ENCODE data around the gene EXOC7. TPM values are rescaled to one million over a fixed set of nuclear protein-coding genes. Genes with fewer than 3 reads are reported as not detected.

EXOC7 gene
- total RNA-seq, 1 experiment from 2014 or later: 160 TPM

GRCh38 chr17:76120658-76121008 is 17.0 kb upstream of the EXOC7 start:
- H3K23ac ChIP-seq (ENCODE audit: insufficient read length, low read depth, low read length): no peak overlapping the region

More at GRCh38 chr17:76120658-76121008, 17.0 kb upstream of the EXOC7 start:
- no peak overlapping the region for H3K27ac ChIP-seq (ENCODE audit: insufficient read length, low read depth, low read length)
- H2BK15ac ChIP-seq (ENCODE audit: low read depth, low read length): no peak overlapping the region
- H4K91ac ChIP-seq (ENCODE audit: insufficient read length, low read depth, low read length): no peak overlapping the region
- no peak overlapping the region for H2BK5ac ChIP-seq (ENCODE audit: insufficient read length, low read length)
- H4K20me1 ChIP-seq (ENCODE audit: control insufficient read depth, insufficient read depth, insufficient read length): no peaks in the 10 kb centered on the region
- H3K14ac ChIP-seq (ENCODE audit: insufficient read depth, low read length): no peak overlapping the region
- Mint-ChIP-seq H3K4me3 (peak overlapping the region in 1 of 2 experiments; percentile 28; a peak in 2 of 5 replicates), H3K36me3 (ENCODE audit: insufficient read depth in 1 of 3, low read depth in 3 of 3) (no peaks in the 10 kb centered on the region), H3K27me3 (ENCODE audit: low read depth) (peaks cover 10% of the 10 kb centered on the region), H3K27ac (no peak overlapping the region), H3K9me3 (peaks cover 0 to 2% of the 10 kb centered on the region in 2 experiments; a peak in 1 of 5 replicates), H3K4me1 (peaks cover 32 to 33% of the 10 kb centered on the region in 2 experiments)
- no peak overlapping the region for H2BK20ac ChIP-seq (ENCODE audit: low read depth, low read length, poor library complexity, severe bottlenecking)
- H2BK120ac ChIP-seq (ENCODE audit: low read depth, low read length, poor library complexity, severe bottlenecking): no peak overlapping the region
- no peak overlapping the region for H3K4me2 ChIP-seq (ENCODE audit: insufficient read depth, insufficient read length, low read length)
- no peak overlapping the region for H3K56ac ChIP-seq (ENCODE audit: insufficient read length, low read depth, low read length)
- no peak overlapping the region for H2BK12ac ChIP-seq (ENCODE audit: insufficient read length, low read depth, low read length)
- TF ChIP-seq CTCF (conservative IDR thresholded peaks at IDR 0.05): no peak
- no peak overlapping the region for H2AFZ ChIP-seq (ENCODE audit: low read length)
- no peaks in the 10 kb centered on the region; the same call in 1 of the 2 replicates for H3K4me1 ChIP-seq (ENCODE audit: insufficient read depth, low read length)
- H3K79me2 ChIP-seq (ENCODE audit: insufficient read depth, low read length): no peaks in the 10 kb centered on the region
- no peak for DNase-seq
- H3K27me3 ChIP-seq (ENCODE audit: insufficient read depth, low read length): no peaks in the 10 kb centered on the region
- H4K8ac ChIP-seq (replicated peaks; ENCODE audit: insufficient read length, low read depth, low read length): no peak overlapping the region
- H3K9ac ChIP-seq (ENCODE audit: extremely low read depth, insufficient read length, low read length): no peak overlapping the region
- H3T11ph ChIP-seq (ENCODE audit: low read length): no peak overlapping the region
- no peak overlapping the region for H3K4ac ChIP-seq (ENCODE audit: low read depth, low read length)
- no peaks in the 10 kb centered on the region for H3K9me3 ChIP-seq (ENCODE audit: control insufficient read depth, low read depth, low read length)
- H3K23me2 ChIP-seq (ENCODE audit: insufficient read length, low read depth, low read length, poor library complexity, severe bottlenecking): no peaks in the 10 kb centered on the region
- no peak overlapping the region for H4K5ac ChIP-seq (ENCODE audit: insufficient read length, low read depth, low read length)
- no peak overlapping the region for H2AK5ac ChIP-seq (ENCODE audit: insufficient read length, low read length)
- no CpG with 5 or more reads among the region's 5 CpGs for WGBS (ENCODE audit: extremely low coverage, insufficient read length, low lambda C conversion rate)
- no peaks in the 10 kb centered on the region for H3K79me1 ChIP-seq (ENCODE audit: insufficient read depth, low read depth, low read length, poor library complexity, severe bottlenecking)
- no peak overlapping the region for H3K18ac ChIP-seq (ENCODE audit: insufficient read length, low read depth, low read length)
